ENCODE measurements around the gene PTPRD.

The PTPRD gene

DNA sequence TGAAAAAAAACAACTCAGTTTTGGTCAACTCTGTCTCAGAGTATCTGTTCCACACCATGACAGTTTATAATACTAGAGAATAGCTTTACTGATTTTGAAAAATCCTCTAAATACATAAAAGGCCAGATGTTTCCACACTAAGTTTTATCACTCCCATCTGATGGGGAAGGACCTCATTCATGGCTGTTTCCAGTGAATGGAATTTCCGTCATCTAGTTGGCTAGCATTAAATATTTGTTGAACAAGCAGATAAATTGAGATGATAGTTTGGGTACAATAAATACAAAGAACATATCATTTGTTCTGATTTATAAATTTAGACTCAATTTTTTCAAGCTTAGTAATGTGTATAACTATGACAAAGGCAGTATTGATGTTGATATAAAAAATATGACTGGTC lies 408.5 kb downstream of the PTPRD start:
- Histone ChIP-seq H3K18ac (ENCODE audit: low read length) (no peak overlapping the region), H3K79me1 (ENCODE audit: low read length) (no peaks in the 10 kb centered on the region), H3K14ac (ENCODE audit: low read length) (no peak overlapping the region), H2AK5ac (ENCODE audit: low read length) (no peak overlapping the region), H3K36me3 (ENCODE audit: control insufficient read depth in 1 of 2, insufficient read depth in 2 of 2, low read length in 2 of 2) (no peaks in the 10 kb centered on the region), H3K9me3 (ENCODE audit: insufficient read depth, low read depth, low read length) (no peaks in the 10 kb centered on the region), H3K23ac (ENCODE audit: low read length) (no peak overlapping the region), H2BK120ac (ENCODE audit: insufficient read depth, low read length, poor library complexity) (no peak overlapping the region), H3K4me1 (ENCODE audit: control insufficient read depth in 1 of 2, insufficient read depth in 2 of 2, low read length in 2 of 2) (no peaks in the 10 kb centered on the region), H3K4me2 (ENCODE audit: low read length) (no peak overlapping the region), H4K91ac (ENCODE audit: low read depth, low read length) (no peak overlapping the region), H2BK12ac (ENCODE audit: low read length) (no peak overlapping the region), H3K27me3 (ENCODE audit: insufficient read depth, low read length) (no peaks in the 10 kb centered on the region), H3K27ac (ENCODE audit: low read depth, low read length) (no peak overlapping the region), H3K4me3 (ENCODE audit: low read depth, low read length) (no peak overlapping the region), H2AFZ (ENCODE audit: insufficient read depth, low read length, poor library complexity) (no peak overlapping the region), H3K9ac (ENCODE audit: low read length) (no peak overlapping the region), H3K79me2 (ENCODE audit: control insufficient read depth, insufficient read depth, low read length, poor library complexity) (no peaks in the 10 kb centered on the region), H4K8ac (ENCODE audit: low read depth, low read length) (no peak overlapping the region), H4K12ac (ENCODE audit: low read depth, low read length) (no peak overlapping the region), H2BK5ac (ENCODE audit: low read depth, low read length, poor library complexity) (no peak overlapping the region), H3K4ac (ENCODE audit: low read depth, low read length) (no peak overlapping the region)
- no peak for DNase-seq
- no CpG with 5 or more reads among the region's 1 CpG for WGBS (ENCODE audit: extremely low coverage, insufficient coverage, insufficient read length)

GRCh38 chr9:10173561-10173960 lies 439.2 kb downstream of the PTPRD start:
- Histone ChIP-seq H3K23ac (ENCODE audit: low read length) (no peak overlapping the region), H3K36me3 (ENCODE audit: control insufficient read depth in 1 of 2, insufficient read depth in 2 of 2, low read length in 2 of 2) (no peaks in the 10 kb centered on the region), H3K14ac (ENCODE audit: low read length) (no peak overlapping the region), H2BK12ac (ENCODE audit: low read length) (no peak overlapping the region), H3K18ac (ENCODE audit: low read length) (no peak overlapping the region), H2BK5ac (ENCODE audit: low read depth, low read length, poor library complexity) (no peak overlapping the region), H3K9me3 (ENCODE audit: insufficient read depth, low read depth, low read length) (no peaks in the 10 kb centered on the region), H4K8ac (ENCODE audit: low read depth, low read length) (no peak overlapping the region), H3K9ac (ENCODE audit: low read length) (no peak overlapping the region), H3K27ac (ENCODE audit: low read depth, low read length) (no peak overlapping the region), H2AFZ (ENCODE audit: insufficient read depth, low read length, poor library complexity) (no peak overlapping the region), H2AK5ac (ENCODE audit: low read length) (no peak overlapping the region), H2BK120ac (ENCODE audit: insufficient read depth, low read length, poor library complexity) (no peak overlapping the region), H4K12ac (ENCODE audit: low read depth, low read length) (no peak overlapping the region), H3K4me3 (ENCODE audit: low read depth, low read length) (no peak overlapping the region), H3K27me3 (ENCODE audit: insufficient read depth, low read length) (no peaks in the 10 kb centered on the region), H3K79me1 (ENCODE audit: low read length) (no peaks in the 10 kb centered on the region), H3K4me2 (ENCODE audit: low read length) (no peak overlapping the region), H3K4me1 (ENCODE audit: control insufficient read depth in 1 of 2, insufficient read depth in 2 of 2, low read length in 2 of 2) (no peaks in the 10 kb centered on the region), H3K79me2 (ENCODE audit: control insufficient read depth, insufficient read depth, low read length, poor library complexity) (no peaks in the 10 kb centered on the region), H4K91ac (ENCODE audit: low read depth, low read length) (no peak overlapping the region), H3K4ac (ENCODE audit: low read depth, low read length) (no peak overlapping the region)
- no peak for DNase-seq
- WGBS (ENCODE audit: extremely low coverage, insufficient coverage, insufficient read length) = no CpG with 5 or more reads among the region's 1 CpG

- Histone ChIP-seq H3K9ac (ENCODE audit: low read length) (no peak overlapping the region), H2BK120ac (ENCODE audit: insufficient read depth, low read length, poor library complexity) (no peak overlapping the region), H3K14ac (ENCODE audit: low read length) (no peak overlapping the region), H3K4me1 (ENCODE audit: control insufficient read depth in 1 of 2, insufficient read depth in 2 of 2, low read length in 2 of 2) (no peaks in the 10 kb centered on the region), H2AK5ac (ENCODE audit: low read length) (no peak overlapping the region), H3K4me2 (ENCODE audit: low read length) (no peak overlapping the region), H3K79me2 (ENCODE audit: control insufficient read depth, insufficient read depth, low read length, poor library complexity) (no peaks in the 10 kb centered on the region), H3K18ac (ENCODE audit: low read length) (no peak overlapping the region), H3K27ac (ENCODE audit: low read depth, low read length) (no peak overlapping the region), H2BK12ac (ENCODE audit: low read length) (no peak overlapping the region), H3K79me1 (ENCODE audit: low read length) (no peaks in the 10 kb centered on the region), H3K27me3 (ENCODE audit: insufficient read depth, low read length) (no peaks in the 10 kb centered on the region), H2BK5ac (ENCODE audit: low read depth, low read length, poor library complexity) (no peak overlapping the region), H4K12ac (ENCODE audit: low read depth, low read length) (no peak overlapping the region), H3K36me3 (ENCODE audit: control insufficient read depth in 1 of 2, insufficient read depth in 2 of 2, low read length in 2 of 2) (no peaks in the 10 kb centered on the region), H3K4me3 (ENCODE audit: low read depth, low read length) (no peak overlapping the region), H4K91ac (ENCODE audit: low read depth, low read length) (no peak overlapping the region), H4K8ac (ENCODE audit: low read depth, low read length) (no peak overlapping the region), H3K23ac (ENCODE audit: low read length) (no peak overlapping the region), H3K4ac (ENCODE audit: low read depth, low read length) (no peak overlapping the region), H2AFZ (ENCODE audit: insufficient read depth, low read length, poor library complexity) (no peak overlapping the region), H3K9me3 (ENCODE audit: insufficient read depth, low read depth, low read length) (no peaks in the 10 kb centered on the region)
- no peak for DNase-seq
- no CpG with 5 or more reads among the region's 2 CpGs for WGBS (ENCODE audit: extremely low coverage, insufficient coverage, insufficient read length)
Measured at GRCh38 chr9:10172476-10172875, 440.3 kb downstream of the PTPRD start.

- Histone ChIP-seq H3K18ac (ENCODE audit: low read length) (no peak overlapping the region), H4K12ac (ENCODE audit: low read depth, low read length) (no peak overlapping the region), H2BK5ac (ENCODE audit: low read depth, low read length, poor library complexity) (no peak overlapping the region), H3K9ac (ENCODE audit: low read length) (no peak overlapping the region), H3K79me1 (ENCODE audit: low read length) (no peaks in the 10 kb centered on the region), H3K27ac (ENCODE audit: low read depth, low read length) (no peak overlapping the region), H2AFZ (ENCODE audit: insufficient read depth, low read length, poor library complexity) (no peak overlapping the region), H4K8ac (ENCODE audit: low read depth, low read length) (no peak overlapping the region), H3K4ac (ENCODE audit: low read depth, low read length) (no peak overlapping the region), H3K27me3 (ENCODE audit: insufficient read depth, low read length) (no peaks in the 10 kb centered on the region), H2BK120ac (ENCODE audit: insufficient read depth, low read length, poor library complexity) (no peak overlapping the region), H4K91ac (ENCODE audit: low read depth, low read length) (no peak overlapping the region), H3K14ac (ENCODE audit: low read length) (no peak overlapping the region), H3K4me1 (ENCODE audit: control insufficient read depth in 1 of 2, insufficient read depth in 2 of 2, low read length in 2 of 2) (no peaks in the 10 kb centered on the region), H3K23ac (ENCODE audit: low read length) (no peak overlapping the region), H3K9me3 (ENCODE audit: insufficient read depth, low read depth, low read length) (no peaks in the 10 kb centered on the region), H2AK5ac (ENCODE audit: low read length) (no peak overlapping the region), H3K4me3 (ENCODE audit: low read depth, low read length) (no peak overlapping the region), H2BK12ac (ENCODE audit: low read length) (no peak overlapping the region), H3K79me2 (ENCODE audit: control insufficient read depth, insufficient read depth, low read length, poor library complexity) (no peaks in the 10 kb centered on the region), H3K4me2 (ENCODE audit: low read length) (no peak overlapping the region), H3K36me3 (ENCODE audit: control insufficient read depth in 1 of 2, insufficient read depth in 2 of 2, low read length in 2 of 2) (no peaks in the 10 kb centered on the region)
- DNase-seq = no peak
- WGBS (ENCODE audit: extremely low coverage, insufficient coverage, insufficient read length) = no CpG with 5 or more reads among the region's 1 CpG
Measured at GRCh38 chr9:10168241-10168640, 444.6 kb downstream of the PTPRD start.

DNA sequence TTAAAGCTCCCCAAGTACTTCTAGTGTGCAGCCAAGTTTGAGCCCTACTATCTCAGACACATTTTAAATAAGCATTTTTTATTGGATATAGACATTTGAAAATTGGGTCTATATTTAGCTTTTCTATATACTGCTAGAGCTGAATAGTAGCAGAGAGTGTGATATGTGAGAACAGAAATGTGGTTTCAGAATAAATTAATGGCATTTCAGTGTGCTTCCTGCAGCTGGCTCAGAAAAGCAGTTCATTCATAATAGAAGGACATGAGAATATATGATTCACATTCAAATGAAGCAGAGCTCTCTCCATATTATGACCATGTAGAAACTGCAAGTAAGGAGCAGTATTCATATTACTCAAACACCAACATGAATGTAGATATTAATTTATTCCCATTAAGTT lies 464.0 kb downstream of the PTPRD start:
- DNase-seq = no peak
- Histone ChIP-seq H3K4me3 (ENCODE audit: low read depth, low read length) (no peak overlapping the region), H3K79me2 (ENCODE audit: control insufficient read depth, insufficient read depth, low read length, poor library complexity) (no peaks in the 10 kb centered on the region), H3K18ac (ENCODE audit: low read length) (no peak overlapping the region), H3K79me1 (ENCODE audit: low read length) (no peaks in the 10 kb centered on the region), H4K12ac (ENCODE audit: low read depth, low read length) (no peak overlapping the region), H3K14ac (ENCODE audit: low read length) (no peak overlapping the region), H2AFZ (ENCODE audit: insufficient read depth, low read length, poor library complexity) (no peak overlapping the region), H3K27ac (ENCODE audit: low read depth, low read length) (no peak overlapping the region), H3K36me3 (ENCODE audit: control insufficient read depth in 1 of 2, insufficient read depth in 2 of 2, low read length in 2 of 2) (no peaks in the 10 kb centered on the region), H2BK120ac (ENCODE audit: insufficient read depth, low read length, poor library complexity) (no peak overlapping the region), H3K27me3 (ENCODE audit: insufficient read depth, low read length) (no peaks in the 10 kb centered on the region), H4K91ac (ENCODE audit: low read depth, low read length) (no peak overlapping the region), H4K8ac (ENCODE audit: low read depth, low read length) (no peak overlapping the region), H3K9ac (ENCODE audit: low read length) (no peak overlapping the region), H2AK5ac (ENCODE audit: low read length) (no peak overlapping the region), H3K4me2 (ENCODE audit: low read length) (no peak overlapping the region), H2BK12ac (ENCODE audit: low read length) (no peak overlapping the region), H3K4me1 (ENCODE audit: control insufficient read depth in 1 of 2, insufficient read depth in 2 of 2, low read length in 2 of 2) (no peaks in the 10 kb centered on the region), H2BK5ac (ENCODE audit: low read depth, low read length, poor library complexity) (no peak overlapping the region), H3K23ac (ENCODE audit: low read length) (no peak overlapping the region), H3K9me3 (ENCODE audit: insufficient read depth, low read depth, low read length) (no peaks in the 10 kb centered on the region), H3K4ac (ENCODE audit: low read depth, low read length) (no peak overlapping the region)
